GM18907 (cell line): ENCODE results near the gene EYA2.
"Not testable (repeated sequence)": the region's sequence is repeated elsewhere in the genome, so short reads cannot be mapped to it uniquely, and the experiment has no call there.

ENCODE experiments used
- ATAC-seq: cut with Tn5 transposase; IDR thresholded peaks from one replicate; pipeline ENCODE4 v1.9.1; 2021; ENCODE audit warnings: mild to moderate bottlenecking, moderate library complexity; ENCODE audit not compliant: unreplicated experiment

Gene EYA2

DNA sequence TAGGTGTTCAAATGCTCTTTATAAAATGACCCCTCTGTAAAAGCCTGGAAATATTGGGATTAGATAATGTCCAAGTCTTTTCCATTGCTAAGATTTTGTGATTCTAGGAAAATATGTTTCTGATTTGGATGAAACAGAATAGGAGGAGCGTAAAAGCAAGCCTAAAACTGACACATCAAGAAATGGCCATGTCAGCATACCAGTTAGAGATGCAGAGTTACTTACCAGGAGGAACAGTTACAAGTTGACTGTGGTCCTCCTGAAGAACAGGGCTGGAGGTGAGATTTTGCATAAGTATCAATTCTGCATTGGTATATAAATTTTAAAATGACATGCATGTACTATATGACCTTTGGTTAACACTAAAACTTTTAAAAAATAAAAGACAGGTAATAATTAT, 35.3 kb downstream of the EYA2 start:
- ATAC-seq = no peak

- ATAC-seq = no peak
Observed at GRCh38 chr20:46930640-46931339, 36.1 kb downstream of the EYA2 start.

DNA sequence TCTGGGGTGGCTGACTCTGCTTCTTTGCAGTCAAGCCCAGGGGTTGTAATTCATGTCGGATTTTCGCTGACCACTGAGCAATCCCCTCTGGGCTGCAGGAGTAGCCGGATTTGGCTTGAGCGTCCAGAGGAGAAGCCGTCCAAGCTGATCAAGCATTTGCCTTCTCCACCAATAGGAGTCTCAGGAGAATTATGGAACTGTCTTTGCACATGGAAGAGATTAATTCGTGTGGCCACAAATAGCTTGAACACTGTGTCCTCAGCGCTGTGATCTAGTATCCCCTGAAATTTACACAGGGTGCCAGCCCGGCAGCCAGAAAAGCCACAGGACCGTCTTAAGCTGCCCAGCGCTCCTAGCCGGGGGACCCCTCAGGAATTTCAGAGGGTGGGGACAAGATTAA, 37.1 kb downstream of the EYA2 start:
- no peak for ATAC-seq

DNA sequence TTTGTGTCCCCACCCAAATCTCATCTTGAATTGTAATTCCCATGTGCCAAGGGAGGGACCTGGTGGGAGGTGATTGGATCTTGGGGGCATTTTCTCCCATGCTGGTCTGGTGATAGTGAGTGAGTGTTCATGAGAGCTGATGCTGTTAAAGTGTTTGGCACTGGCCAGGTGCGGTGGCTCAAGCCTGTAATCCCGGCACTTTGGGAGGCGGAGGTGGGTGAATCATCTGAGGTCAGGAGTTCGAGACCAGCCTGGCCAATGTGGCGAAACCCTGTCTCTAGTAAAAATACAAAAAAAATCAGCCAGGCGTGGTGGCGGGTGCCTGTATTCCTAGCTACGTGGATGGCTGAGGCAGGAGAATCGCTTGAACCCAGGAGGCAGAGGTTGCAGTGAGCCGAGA, 37.8 kb downstream of the EYA2 start:
- not testable (repeated sequence) for ATAC-seq

GRCh38 chr20:46933150-46933549, 38.5 kb downstream of the EYA2 start:
- ATAC-seq = no peak

GRCh38 chr20:46934746-46935287, 40.2 kb downstream of the EYA2 start:
- ATAC-seq = no peak

DNA sequence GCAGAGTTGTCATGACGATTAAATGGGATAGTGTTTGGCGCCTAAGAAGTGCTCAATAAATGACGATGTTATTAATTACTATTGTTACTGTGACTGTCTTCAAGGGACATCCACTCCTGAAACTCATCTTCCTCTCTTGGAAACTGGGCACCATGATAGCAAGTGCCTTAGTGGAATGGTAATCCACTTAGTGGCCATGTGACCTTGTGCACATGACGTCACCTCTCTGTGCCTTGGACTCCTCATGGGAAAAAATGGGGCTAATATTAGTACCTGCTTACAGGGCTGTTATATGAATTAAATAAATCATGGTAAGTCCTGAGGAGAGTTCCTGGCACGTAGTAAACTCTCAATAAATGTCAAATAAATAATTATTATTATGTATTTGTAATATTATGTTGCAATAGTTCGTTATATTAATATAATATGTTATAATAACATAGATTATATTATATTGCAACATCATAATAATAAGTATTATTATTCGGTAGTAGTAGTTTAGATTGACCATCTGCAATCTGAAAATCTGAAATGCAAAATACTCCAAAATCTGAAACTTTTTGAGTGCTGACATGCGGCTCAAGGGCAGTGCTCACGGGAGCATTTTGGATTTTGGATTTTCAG, 40.9 kb downstream of the EYA2 start:
- no peak for ATAC-seq

GRCh38 chr20:46936415-46937156, 41.9 kb downstream of the EYA2 start:
- no peak for ATAC-seq

- no peak for ATAC-seq
Observed at GRCh38 chr20:46937157-46937523, 42.5 kb downstream of the EYA2 start.

DNA sequence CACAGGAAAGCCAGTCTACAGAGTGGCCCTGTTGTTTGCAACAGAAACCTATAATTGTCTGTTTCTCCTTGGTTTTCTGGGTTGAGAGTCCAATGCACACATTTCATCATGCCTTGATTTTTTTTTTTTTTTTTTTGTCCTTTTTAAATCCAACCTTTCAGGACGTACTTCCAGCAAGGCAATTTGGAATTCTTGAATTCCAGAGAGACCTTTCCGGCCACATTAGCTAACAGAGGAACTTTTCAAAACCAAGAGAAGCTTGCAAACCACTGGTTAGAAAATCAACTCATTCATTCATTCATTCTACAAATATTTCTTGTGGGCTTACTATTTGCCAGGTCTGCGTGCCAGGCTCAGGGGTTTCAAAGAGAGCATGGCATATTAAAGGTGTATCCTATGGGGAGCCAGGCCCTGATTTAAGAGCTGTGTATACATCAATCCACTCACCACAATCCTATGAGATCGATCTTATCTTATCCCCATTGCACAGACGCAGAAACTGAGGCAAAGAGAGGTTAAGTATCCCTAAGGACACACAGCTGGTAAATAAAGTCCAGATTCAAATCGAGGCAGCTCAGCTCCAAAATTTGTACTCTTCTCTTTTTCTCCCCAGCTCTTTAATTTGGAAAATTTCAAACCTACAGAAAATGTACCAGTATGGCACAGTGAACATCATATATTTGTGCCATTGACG, 43.0 kb downstream of the EYA2 start:
- ATAC-seq = no peak

DNA sequence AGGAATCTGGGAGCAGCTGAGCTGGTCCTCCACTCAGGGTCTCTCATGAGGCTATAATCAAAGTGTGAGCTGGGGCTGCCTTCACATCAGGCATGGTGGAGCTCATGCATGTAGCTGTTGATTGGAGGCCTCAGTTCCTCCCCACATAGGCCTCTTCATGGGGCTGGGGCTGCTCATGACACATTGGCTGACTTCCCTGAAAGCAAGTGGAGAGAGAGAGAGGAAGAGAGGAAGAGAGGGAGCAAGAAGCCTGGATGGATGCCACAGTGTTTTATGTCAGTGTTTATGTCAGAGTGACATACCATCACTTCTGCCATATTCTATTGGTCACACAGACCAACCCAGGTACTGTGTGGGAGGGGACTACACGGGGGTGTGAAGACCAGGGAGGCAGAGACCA, 43.8 kb downstream of the EYA2 start:
- ATAC-seq = no peak

DNA sequence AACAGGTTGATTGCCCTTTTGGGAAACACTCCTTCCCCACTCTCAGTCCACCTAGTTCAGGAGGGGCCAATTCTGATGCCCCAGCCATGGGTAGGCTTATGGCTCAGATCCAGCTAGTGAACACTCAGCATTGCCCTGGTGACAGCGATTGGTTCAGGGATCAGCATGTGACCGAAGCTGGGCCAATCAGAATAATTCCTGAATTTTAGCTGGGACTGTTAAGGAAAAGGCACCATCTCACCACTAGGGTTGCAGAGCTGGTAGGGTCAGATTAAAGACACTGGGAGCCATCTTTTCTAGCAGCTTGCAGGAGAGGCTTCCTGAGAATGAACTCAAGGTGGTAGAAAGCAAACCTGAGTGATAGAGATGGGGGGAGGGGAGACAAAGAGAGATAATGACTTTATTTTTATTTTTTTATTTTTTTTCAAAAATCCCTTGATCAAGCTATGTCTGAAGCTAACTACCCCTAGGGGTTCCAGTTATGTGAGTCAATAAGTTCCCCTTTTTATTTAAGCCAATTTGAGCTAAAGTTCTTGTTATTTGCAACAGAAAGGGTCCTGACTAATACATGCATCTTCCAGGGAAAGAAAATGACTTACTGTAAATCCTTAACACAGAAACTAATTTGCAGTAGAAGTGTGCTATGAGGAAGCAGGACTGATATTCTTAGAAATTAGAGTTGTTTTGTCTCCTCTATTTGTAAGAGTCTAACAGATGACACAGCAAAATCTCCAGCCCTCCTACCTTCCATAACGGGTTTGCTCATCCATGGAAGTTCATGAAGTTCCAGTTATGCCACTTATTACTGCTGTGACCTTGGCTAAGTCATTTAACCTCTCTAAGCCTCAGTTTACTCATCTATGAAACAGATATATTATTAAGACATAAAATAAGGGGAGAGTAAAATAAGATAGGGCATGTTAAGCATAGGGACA, 44.7 kb downstream of the EYA2 start:
- no peak for ATAC-seq

DNA sequence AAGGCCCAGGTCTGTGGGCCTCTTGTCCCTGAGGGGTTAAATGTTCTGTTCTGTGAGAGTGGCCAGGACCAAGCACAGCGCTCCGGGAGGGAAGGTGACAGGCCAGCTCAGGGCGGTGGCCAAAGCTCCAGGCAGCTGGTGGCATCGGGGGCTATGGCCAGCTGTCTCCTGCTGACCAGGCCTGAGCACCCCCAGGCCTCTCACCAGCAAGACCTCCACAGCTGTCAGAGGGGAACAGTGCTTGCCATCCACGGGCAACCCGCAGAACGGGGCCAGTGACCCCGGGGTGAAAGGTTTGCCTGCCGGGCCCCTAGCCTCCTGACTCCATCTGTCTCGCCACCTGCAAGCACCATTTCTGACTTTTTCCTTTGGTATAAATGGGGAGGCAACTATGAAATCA, 46.0 kb downstream of the EYA2 start:
- ATAC-seq = no peak

- ATAC-seq = no peak
Observed at GRCh38 chr20:46941404-46941803, 46.8 kb downstream of the EYA2 start.

DNA sequence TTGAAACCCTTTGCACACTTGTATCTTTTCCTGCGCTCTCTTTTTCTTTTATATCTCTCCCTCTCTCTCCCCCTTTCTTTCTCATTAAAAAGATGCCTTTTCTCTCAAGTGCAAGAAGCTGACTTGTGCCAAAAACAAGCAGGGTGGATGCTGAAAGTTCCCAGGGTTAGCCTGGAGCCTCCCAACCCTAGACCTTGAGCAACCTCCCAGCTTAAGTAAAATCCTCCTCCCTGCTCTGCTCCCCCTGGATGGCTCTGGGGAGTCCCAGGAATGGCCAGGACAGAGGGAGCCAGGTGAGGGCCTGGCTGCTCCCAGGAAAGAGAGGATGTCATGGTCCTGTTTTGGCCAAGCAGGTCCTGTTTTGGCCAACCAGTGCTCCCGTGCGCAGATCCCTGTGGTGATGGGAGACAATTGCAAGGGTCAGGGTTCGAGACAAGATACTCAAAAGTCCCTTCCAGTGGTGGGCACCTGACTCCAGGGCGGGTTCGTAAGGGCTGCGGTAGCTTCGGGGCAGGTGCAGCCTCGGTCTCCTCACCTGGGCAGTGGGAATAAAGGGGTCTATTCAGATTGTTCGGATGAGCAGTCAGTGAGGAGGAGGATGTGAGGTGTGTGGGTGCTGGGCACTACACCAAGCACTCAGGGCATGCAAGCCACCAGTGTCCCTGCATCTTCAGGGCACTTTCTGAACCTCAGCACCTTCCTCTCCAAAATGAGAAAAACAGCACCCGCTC, 49.4 kb downstream of the EYA2 start:
- ATAC-seq = no peak

DNA sequence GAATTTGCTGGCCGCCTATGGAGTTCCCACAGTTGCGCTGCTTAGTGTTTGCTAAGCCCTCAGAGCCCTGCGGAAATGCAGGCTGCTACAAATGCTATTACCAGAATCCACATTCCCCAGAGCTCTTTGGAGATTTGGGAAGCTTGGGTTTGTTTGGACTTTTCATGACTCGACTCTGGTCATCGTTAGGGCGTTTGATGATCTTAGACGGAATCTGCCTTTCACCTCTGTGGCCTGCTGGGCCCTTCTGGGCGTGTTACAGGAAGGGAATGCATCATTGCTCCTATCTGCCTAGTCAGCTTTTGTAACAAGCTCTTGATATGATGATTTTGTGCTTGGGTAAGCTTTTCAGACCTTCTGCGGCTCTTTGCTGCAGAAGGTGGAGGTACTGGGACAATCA, 50.8 kb downstream of the EYA2 start:
- no peak for ATAC-seq

DNA sequence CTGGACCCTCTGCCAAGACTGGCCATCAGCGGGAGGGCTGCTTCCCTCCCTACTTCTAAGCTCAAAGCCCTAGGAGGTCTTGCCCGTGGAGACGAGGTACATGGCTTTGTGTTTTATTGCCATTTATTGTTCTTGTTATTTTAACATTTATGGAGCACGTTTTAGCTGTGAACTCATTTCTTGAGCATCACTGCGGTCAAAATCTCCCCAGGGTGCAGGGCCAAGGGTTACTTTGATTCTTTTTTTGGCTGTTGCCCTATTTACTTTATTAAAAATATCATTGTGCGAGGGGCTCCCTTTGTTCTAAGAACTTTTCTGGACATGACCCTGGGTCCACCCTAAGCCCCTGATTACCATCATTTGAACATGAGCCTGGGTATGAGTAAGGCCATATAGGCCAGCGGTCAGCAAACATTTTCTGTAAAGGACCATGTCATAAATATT, 51.6 kb downstream of the EYA2 start:
- ATAC-seq = no peak

DNA sequence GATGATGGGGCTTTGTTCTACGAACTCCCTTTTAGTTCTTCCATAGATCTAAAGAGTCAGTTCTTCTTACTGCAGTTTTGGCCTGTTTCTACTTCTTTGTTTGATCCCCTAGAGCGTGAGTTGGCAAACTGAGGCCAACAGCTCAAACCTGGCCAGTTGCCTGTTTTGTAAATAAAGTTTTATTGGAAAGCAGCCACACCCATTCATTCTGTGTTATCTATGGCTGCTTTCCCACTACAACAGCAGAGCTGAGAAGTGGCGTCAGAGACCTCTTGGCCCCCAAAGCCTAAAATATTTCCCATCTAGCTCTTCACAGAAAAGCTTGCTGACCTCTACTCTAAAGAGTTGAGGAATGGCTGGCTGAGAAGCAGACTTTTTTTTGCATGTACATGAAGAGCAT, 52.2 kb downstream of the EYA2 start:
- ATAC-seq = no peak

GRCh38 chr20:46948081-46948480, 53.4 kb downstream of the EYA2 start:
- ATAC-seq = no peak

GRCh38 chr20:46951405-46951804, 56.8 kb downstream of the EYA2 start:
- no peak for ATAC-seq
